GM23248 (cell line): ENCODE measurements around the gene PCSK2.

ENCODE experiments used
- EZH2 ChIP-seq: fragments of 200-600 bp; sonication (generic); IDR thresholded peaks from 2 replicates; pipeline ENCODE4 v1.6.1; 2018; ENCODE audit warnings: antibody characterized with exemption, mild to moderate bottlenecking; ENCODE audit not compliant: insufficient read depth, poor library complexity, severe bottlenecking
- EZH2phosphoT487 ChIP-seq: fragments of 200-600 bp; sonication (generic); IDR thresholded peaks from 2 replicates; pipeline ENCODE4 v1.6.1; 2018; ENCODE audit warnings: antibody characterized with exemption, moderate library complexity, mild to moderate bottlenecking, low read depth; ENCODE audit not compliant: insufficient read depth

GRCh38 chr20:17493173-17493572 is 266.3 kb downstream of the PCSK2 start:
- TF ChIP-seq EZH2phosphoT487 (no peak), EZH2 (no peak)
